ENCODE results near the gene KLHDC1.

DNA sequence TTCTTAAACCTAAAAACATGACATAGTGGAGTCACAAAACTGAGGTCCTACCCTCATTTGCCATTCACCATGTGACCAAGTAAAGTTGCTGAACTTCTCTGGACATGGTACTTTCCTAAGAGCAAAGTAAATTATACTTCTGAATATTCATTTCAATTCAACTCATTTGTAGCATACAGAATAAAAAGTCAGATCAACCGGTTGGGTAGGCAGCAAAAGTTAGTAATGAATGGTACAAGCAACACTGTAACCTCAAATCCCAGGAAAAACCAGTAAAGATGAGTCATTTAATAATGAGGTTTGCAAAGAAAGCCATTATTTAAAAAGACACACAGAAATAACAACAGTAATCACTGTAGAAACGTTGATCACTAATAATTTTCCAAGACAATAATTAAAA is 13.6 kb upstream of the KLHDC1 start:
- TF ChIP-seq, protein P1, sequence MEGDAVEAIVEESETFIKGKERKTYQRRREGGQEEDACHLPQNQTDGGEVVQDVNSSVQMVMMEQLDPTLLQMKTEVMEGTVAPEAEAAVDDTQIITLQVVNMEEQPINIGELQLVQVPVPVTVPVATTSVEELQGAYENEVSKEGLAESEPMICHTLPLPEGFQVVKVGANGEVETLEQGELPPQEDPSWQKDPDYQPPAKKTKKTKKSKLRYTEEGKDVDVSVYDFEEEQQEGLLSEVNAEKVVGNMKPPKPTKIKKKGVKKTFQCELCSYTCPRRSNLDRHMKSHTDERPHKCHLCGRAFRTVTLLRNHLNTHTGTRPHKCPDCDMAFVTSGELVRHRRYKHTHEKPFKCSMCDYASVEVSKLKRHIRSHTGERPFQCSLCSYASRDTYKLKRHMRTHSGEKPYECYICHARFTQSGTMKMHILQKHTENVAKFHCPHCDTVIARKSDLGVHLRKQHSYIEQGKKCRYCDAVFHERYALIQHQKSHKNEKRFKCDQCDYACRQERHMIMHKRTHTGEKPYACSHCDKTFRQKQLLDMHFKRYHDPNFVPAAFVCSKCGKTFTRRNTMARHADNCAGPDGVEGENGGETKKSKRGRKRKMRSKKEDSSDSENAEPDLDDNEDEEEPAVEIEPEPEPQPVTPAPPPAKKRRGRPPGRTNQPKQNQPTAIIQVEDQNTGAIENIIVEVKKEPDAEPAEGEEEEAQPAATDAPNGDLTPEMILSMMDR (conservative IDR thresholded peaks at IDR 0.05 in 1 of 2, IDR thresholded peaks at IDR 0.05 in 1 of 2; ENCODE audit: extremely low read depth in 1 of 2, insufficient read depth in 1 of 2, low read depth in 1 of 2, low read length in 2 of 2): no peak
- no peak for TF ChIP-seq EZH2 (IDR thresholded peaks at IDR 0.05; ENCODE audit: borderline replicate concordance, low read length)
